Measurements from ENCODE around the gene CTIF. TPM values are rescaled to one million over a fixed set of nuclear protein-coding genes. Genes with fewer than 3 reads are reported as not detected.

CTIF gene
- total and polyA plus RNA-seq, 2 experiments from 2014 or later: 8.6 to 14.4 TPM

- Histone ChIP-seq H4K20me1 (replicated peaks; ENCODE audit: insufficient read depth) (no peaks in the 10 kb centered on the region; the same call in none of the 2 replicates), H3K4me1 (ENCODE audit: insufficient read depth) (no peaks in the 10 kb centered on the region), H3K4me3 (no peak overlapping the region), H3K79me2 (replicated peaks; ENCODE audit: insufficient read depth) (0 out of 2 replicates have a peak, but pooled peaks cover 3% of the 10 kb centered on the region), H3K27ac (ENCODE audit: low read depth) (no peak overlapping the region), H2AFZ (no peak overlapping the region), H3F3A (replicated peaks; ENCODE audit: low read depth) (no peaks in the 10 kb centered on the region), H3K27me3 (ENCODE audit: insufficient read depth) (no peaks in the 10 kb centered on the region), H3K9me2 (ENCODE audit: insufficient read depth) (peaks cover 4% of the 10 kb centered on the region; the same call in 1 of the 2 replicates), H3K4me2 (no peak overlapping the region), H3K36me3 (ENCODE audit: insufficient read depth) (no peaks in the 10 kb centered on the region)
- peaks cover 10% of the 10 kb centered on the region for H3K27me3 Mint-ChIP-seq (ENCODE audit: insufficient read depth, low read depth, poor library complexity)
- no peak for DNase-seq (ENCODE audit: low spot score)
- TF ChIP-seq CTCF (conservative IDR thresholded peaks at IDR 0.05; ENCODE audit: low read depth in 2 of 2): no peak
- TF ChIP-seq JUNB (IDR thresholded peaks at IDR 0.05; ENCODE audit: unreplicated experiment): no peak
- no peak for TF ChIP-seq CREB1 (CRISPR knock-in tag; IDR thresholded peaks at IDR 0.05; ENCODE audit: low read depth)
- TF ChIP-seq NANOG (IDR thresholded peaks at IDR 0.05; ENCODE audit: borderline replicate concordance): no peak
- TF ChIP-seq EZH2 (IDR thresholded peaks at IDR 0.05; ENCODE audit: low read depth, unreplicated experiment): no peak
- no peak for TF ChIP-seq ZNF331 (CRISPR knock-in tag; IDR thresholded peaks at IDR 0.05; ENCODE audit: low read depth)
- no peak for TF ChIP-seq ETS1 (IDR thresholded peaks at IDR 0.05)
- no peak for TF ChIP-seq ZNF462 (CRISPR knock-in tag; IDR thresholded peaks at IDR 0.05)
- TF ChIP-seq REST (IDR thresholded peaks at IDR 0.05; ENCODE audit: unreplicated experiment): no peak
- no peak for TF ChIP-seq ZNF114 (CRISPR knock-in tag; IDR thresholded peaks at IDR 0.05)
- TF ChIP-seq POLR2AphosphoS5 (IDR thresholded peaks at IDR 0.05; ENCODE audit: low read depth): no peak
- TF ChIP-seq STAT1 (IDR thresholded peaks at IDR 0.05; ENCODE audit: unreplicated experiment): no peak
- no peak for ATAC-seq
- no peaks in the 10 kb centered on the region; the same call in 2 of the 3 replicates for H3K36me3 Mint-ChIP-seq (ENCODE audit: low read depth)
- no peak overlapping the region for H3K4me3 Mint-ChIP-seq
- H3K4me1 Mint-ChIP-seq: peaks cover 10% of the 10 kb centered on the region
- H3K9me3 Mint-ChIP-seq: no peaks in the 10 kb centered on the region; the same call in 2 of the 3 replicates
- no peak overlapping the region for H3K27ac Mint-ChIP-seq
These were observed 236.7 kb downstream of the CTIF start for GRCh38 chr18:48775372-48776155.
